Activated CD4-positive, CD25-positive, alpha-beta regulatory T cell treated with anti-CD3 and anti-CD28 coated beads, Interleukin-2, amount 50 U/mL, for 72 hours (primary cell): ENCODE data around the gene ETDC.

Experiments used
- DNase-seq: peaks from one replicate; pipeline ENCODE4 v3.0.0; 2021

ETDC gene

DNA sequence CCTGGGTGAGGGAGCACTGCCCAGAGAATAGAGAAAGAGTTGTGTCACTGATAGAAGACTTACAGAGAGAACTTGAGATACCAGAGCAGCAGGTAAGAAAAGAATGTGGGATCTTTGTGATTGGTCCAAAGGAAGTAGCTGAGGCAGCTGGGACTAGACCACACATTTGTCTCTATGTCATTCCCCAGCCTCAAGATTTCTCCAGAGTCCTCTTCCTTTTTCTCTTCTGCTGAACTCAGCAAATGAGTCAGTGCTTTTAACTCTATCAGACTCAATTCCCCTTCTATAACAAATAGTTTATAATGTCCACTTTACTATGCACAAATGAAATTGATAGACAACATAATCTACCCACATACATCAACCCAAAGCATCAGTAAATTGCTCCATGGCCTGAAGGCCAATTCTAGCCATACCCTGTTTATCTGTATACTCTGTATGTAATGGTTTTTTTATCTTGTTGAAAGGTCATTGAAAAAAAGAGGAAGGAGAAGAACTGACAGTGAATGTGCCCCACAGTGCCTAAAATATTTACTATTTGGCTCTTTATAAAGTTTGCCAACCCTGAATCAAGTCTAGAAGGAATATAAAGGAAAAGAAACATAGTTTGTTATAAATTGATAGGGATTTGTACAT is 38.2 kb downstream of the ETDC start:
- no peak for DNase-seq

GRCh38 chrX:135354288-135354687 is 45.0 kb downstream of the ETDC start:
- DNase-seq, result no peak
